HG02840 (cell line): ENCODE results near the gene ST7L.
"Not testable (repeated sequence)": the region's sequence is repeated elsewhere in the genome, so short reads cannot be mapped to it uniquely, and the experiment has no call there.

Source experiments
- ATAC-seq: cut with Tn5 transposase; IDR thresholded peaks from one replicate; pipeline ENCODE4 v1.9.1; 2021; ENCODE audit warnings: mild to moderate bottlenecking, moderate library complexity, moderate number of reproducible peaks; ENCODE audit not compliant: unreplicated experiment, low FRiP score

The ST7L gene, protein sequence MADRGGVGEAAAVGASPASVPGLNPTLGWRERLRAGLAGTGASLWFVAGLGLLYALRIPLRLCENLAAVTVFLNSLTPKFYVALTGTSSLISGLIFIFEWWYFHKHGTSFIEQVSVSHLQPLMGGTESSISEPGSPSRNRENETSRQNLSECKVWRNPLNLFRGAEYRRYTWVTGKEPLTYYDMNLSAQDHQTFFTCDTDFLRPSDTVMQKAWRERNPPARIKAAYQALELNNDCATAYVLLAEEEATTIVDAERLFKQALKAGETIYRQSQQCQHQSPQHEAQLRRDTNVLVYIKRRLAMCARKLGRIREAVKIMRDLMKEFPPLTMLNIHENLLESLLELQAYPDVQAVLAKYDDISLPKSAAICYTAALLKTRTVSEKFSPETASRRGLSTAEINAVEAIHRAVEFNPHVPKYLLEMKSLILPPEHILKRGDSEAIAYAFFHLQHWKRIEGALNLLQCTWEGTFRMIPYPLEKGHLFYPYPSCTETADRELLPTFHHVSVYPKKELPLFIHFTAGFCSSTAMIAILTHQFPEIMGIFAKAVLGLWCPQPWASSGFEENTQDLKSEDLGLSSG

DNA sequence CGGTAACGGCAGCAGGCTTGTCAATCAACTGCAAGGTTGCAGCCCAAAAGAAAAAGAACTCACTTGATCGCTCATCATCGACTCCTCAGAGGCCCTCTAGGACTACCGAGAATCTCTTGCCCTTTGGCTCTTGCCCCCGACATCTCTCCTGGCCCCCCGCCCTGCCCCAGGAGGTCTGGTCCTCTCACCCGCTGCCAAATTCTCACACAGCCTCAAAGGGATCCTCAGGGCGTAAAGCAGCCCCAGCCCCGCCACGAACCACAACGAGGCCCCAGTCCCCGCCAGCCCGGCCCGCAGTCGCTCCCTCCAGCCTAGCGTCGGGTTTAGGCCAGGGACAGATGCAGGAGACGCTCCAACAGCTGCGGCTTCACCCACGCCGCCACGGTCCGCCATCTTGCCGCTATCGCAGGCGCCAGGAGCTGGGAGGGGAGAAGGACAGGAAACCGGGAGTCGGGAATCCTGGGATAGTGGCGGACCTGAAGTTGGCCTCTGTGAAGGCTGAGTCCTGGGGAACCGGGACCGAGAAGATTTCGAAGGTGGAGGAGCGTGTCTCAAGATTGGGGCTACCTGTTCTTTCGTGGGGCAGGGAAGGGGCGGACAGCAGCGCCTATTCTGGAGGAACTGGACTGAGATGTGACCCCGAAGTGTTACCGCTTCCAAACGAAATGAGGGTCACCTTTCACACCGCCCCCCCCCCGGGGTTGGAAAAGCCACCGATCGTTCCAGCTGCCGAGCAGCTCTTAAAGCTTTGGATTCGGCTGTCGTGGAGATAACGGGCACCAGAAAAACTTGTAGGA is at the start of gene ST7L:
Gene ST7L, minus strand, starts transcription at position 421 of the 797 bp plus-strand sequence. Its CDS starts 28 bp downstream, at position 393.
- ATAC-seq, result peak; percentile 13

DNA sequence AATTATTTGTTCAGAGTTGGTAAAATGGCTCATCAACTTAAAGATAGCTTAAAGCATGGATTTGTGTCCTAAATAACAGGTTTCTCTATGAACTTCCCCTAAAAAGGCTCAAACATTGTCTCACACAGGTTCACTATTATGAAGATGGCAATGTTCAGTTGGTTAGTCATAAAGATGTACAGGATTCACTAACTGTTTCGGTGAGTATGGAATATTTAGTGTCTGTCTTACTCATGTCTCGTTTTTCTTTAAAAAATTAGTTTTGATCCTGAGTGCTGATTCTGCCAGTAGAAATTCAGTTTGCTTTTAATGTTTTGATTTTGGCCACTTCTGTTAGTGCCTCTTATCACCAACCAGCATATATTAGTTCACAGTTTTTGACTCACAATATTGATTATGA is 48.0 kb upstream of the ST7L start:
- no peak for ATAC-seq

GRCh38 chr1:112665857-112666256 is 46.9 kb upstream of the ST7L start:
- ATAC-seq, result no peak

DNA sequence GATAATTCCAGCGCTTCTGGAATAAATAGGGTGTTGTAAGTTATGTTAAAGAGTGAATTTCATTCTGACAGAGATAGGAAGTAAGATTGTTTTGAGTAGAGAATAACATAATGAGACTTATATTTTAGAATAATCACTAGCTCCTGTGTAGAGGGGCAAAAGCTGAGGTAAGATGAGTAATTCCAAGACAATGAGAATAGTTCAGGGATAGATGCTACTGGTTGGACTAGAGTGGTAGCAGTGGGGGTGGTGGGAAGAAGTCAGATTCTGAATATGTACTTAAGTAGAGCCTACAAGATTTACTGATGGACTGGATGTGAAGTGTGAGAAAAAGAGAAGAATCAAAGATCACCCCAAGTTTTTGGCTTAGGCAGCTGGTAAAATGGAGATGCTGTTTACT is 32.3 kb upstream of the ST7L start:
- no peak for ATAC-seq

- no peak for ATAC-seq
These were observed 27.3 kb upstream of the ST7L start for GRCh38 chr1:112646225-112646624.

- ATAC-seq, result no peak
These were observed 24.1 kb upstream of the ST7L start for GRCh38 chr1:112643080-112643479.

DNA sequence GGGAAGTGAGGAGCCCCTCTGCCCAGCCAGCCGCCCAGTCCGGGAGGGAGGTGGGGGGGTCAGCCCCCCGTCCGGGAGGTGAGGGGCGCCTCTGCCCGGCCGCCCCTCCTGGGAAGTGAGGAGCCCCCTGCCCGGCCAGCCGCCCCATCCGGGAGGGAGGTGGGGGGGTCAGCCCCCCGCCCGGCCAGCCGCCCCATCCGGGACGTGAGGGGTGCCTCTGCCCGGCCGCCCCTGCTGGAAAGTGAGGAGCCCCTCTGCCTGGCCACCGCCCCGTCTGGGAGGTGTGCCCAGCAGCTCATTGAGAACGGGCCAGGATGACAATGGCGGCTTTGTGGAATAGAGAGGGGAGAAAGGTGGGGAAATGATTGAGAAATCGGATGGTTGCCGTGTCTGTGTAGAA is 21.5 kb upstream of the ST7L start:
- ATAC-seq, result not testable (repeated sequence)

GRCh38 chr1:112638110-112638428 is 19.1 kb upstream of the ST7L start:
- no peak for ATAC-seq

DNA sequence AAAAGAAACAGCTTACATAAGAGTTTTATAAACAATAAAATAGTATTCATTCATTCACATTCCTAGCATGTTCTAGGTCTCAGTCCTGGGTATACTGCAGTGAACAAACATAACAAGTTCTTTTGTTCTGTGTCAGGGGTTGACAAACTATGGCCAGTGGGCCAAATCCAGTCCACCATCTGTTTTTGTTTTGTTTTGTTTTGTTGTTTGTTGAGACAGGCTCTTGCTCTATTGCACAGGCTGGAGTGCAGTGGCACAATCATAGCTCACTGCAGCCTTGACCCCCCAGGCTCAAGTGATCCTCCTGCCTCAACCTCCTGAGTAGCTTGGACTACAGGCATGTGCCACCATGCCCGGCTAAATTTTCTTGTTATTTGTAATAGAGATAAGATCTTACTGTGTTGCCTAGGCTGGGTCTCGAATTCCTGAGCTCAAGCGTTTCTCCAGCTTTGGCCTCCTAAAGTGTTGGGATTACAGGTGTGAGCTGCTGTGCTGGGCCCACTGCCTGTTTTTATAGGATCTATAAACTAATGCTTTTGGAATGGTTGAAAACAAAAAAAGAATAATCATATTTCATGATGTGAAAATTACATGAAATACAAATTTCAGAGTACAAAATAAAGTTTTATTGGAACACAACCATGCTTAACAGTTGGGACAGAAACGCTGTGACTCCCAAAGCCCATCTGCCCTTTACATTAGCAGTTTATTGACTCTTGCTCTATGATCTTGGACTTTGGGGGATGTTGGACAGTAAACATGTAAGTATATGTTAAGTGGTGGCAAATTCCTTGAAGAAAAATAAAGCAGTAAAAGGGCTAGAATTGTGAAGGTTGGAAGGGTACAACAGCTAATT is 18.5 kb upstream of the ST7L start:
- no peak for ATAC-seq

- peak; percentile 42 for ATAC-seq
These were observed 17.8 kb upstream of the ST7L start for GRCh38 chr1:112636597-112637253.

DNA sequence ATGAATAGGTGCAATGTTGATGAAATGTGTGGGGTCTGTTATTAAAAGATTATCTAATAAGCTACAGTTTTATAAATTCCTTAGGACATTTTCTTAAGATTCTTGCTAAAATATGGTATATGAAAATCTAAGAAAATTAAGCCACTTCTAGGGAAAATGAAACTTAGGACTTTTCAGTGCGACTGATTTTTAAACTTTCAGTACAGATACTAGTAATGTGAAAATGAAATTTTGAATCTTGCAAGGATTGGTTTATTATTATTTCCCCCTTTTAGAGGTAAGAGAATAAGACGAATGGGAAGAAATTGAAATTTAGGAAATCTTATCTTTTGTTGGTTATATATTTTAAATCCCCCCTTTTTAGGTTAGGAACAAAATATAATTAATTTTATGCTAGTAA is 17.1 kb upstream of the ST7L start:
- ATAC-seq, result peak; percentile 17

- ATAC-seq, result no peak
These were observed 15.4 kb upstream of the ST7L start for GRCh38 chr1:112634367-112634766.

- ATAC-seq, result no peak
These were observed 14.7 kb upstream of the ST7L start for GRCh38 chr1:112633628-112634027.

GRCh38 chr1:112629256-112629655 is 10.3 kb upstream of the ST7L start:
- no peak for ATAC-seq

GRCh38 chr1:112628516-112628915 is 9.6 kb upstream of the ST7L start:
- ATAC-seq, result no peak

DNA sequence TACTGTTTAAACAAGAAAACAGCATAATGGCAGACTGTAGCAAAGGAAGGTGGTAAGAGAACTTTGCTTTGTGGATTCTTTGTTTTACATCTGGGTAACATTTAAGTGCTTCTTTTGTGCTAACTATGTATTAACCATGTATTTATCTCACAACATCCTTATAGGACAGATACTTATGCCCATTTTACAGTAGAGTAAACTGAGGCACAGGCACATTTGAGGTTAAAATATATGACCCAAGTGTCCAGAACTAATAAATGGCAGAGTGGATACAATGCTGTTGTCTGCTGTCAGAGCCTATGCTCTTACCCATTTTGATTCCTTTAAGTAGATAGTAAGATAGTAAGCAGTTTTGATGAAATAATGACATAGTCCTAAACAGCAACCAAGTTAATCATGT is 7.9 kb upstream of the ST7L start:
- ATAC-seq, result no peak

GRCh38 chr1:112626193-112626592 is 7.3 kb upstream of the ST7L start:
- no peak for ATAC-seq

DNA sequence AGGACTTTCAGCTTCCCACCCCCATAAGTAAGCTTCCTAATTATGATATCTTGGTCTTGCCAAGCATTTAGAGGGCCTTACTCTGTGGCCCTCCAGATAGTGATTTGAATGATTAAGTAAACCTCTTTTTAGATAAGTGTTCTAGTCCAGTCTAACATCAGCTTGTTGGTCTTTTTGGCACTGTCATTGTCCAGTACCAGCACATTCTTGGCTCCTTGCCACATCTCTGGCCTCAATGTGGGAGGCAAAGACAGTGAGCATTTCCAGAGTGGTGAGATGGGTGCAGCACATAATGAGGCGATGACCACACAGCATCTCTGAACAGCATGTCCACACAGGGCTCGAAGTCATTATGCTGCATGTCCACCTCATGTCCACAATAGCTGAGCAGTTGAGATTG is 6.8 kb upstream of the ST7L start:
- ATAC-seq, result no peak

- not testable (repeated sequence) for ATAC-seq
These were observed 5.6 kb upstream of the ST7L start for GRCh38 chr1:112624493-112624892.

DNA sequence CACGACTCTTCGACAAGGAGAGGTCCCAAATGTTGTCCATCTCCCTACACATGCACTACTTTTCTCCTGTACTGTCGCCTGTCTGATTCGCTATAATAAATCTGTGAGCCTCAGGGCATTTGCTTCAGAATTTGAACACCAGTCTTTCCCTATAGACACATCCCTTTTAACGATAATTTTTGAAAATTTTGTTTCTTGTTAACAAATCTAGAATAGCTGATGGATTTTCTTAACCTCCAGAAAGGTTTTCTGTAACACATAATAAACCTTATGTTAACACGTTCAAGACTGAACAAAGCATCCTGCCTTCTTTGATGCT is 1.4 kb upstream of the ST7L start:
- no peak for ATAC-seq
